ENCODE data around the gene PPP3R1. TPM values are rescaled to one million over a fixed set of nuclear protein-coding genes. Genes with fewer than 3 reads are reported as not detected.

The PPP3R1 gene
- total and polyA plus RNA-seq, 9 of the 15 experiments (the other 6 are each of a cell fraction or from before 2014, with no cell fraction given): 3.7 to 70.0 (median 24.8) TPM

GRCh38 chr2:68225119-68225632, 27.2 kb downstream of the PPP3R1 start (continued):
- TF ChIP-seq ATF1 (CRISPR knock-in tag; IDR thresholded peaks at IDR 0.05): no peak
- TF ChIP-seq ATF1 (tag; IDR thresholded peaks at IDR 0.05): no peak
- no peak for TF ChIP-seq ADNP (tag; IDR thresholded peaks at IDR 0.05)
- TF ChIP-seq NRF1 (conservative IDR thresholded peaks at IDR 0.05 in 1 of 2, IDR thresholded peaks at IDR 0.05 in 1 of 2): no peak
- no peak for TF ChIP-seq MCM5 (IDR thresholded peaks at IDR 0.05; ENCODE audit: low read depth)
- TF ChIP-seq, protein P1, sequence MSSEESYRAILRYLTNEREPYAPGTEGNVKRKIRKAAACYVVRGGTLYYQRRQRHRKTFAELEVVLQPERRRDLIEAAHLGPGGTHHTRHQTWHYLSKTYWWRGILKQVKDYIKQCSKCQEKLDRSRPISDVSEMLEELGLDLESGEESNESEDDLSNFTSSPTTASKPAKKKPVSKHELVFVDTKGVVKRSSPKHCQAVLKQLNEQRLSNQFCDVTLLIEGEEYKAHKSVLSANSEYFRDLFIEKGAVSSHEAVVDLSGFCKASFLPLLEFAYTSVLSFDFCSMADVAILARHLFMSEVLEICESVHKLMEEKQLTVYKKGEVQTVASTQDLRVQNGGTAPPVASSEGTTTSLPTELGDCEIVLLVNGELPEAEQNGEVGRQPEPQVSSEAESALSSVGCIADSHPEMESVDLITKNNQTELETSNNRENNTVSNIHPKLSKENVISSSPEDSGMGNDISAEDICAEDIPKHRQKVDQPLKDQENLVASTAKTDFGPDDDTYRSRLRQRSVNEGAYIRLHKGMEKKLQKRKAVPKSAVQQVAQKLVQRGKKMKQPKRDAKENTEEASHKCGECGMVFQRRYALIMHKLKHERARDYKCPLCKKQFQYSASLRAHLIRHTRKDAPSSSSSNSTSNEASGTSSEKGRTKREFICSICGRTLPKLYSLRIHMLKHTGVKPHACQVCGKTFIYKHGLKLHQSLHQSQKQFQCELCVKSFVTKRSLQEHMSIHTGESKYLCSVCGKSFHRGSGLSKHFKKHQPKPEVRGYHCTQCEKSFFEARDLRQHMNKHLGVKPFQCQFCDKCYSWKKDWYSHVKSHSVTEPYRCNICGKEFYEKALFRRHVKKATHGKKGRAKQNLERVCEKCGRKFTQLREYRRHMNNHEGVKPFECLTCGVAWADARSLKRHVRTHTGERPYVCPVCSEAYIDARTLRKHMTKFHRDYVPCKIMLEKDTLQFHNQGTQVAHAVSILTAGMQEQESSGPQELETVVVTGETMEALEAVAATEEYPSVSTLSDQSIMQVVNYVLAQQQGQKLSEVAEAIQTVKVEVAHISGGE (CRISPR knock-in tag; IDR thresholded peaks at IDR 0.05): no peak
- TF ChIP-seq FOXM1 (IDR thresholded peaks at IDR 0.05; ENCODE audit: low read depth): no peak
- no peak for TF ChIP-seq FOXM1 (CRISPR knock-in tag; IDR thresholded peaks at IDR 0.05; ENCODE audit: low read depth)
- no peak for TF ChIP-seq CREB1 (IDR thresholded peaks at IDR 0.05)
- no peak for TF ChIP-seq CREB1 (CRISPR knock-in tag; IDR thresholded peaks at IDR 0.05)
- no peak for TF ChIP-seq ZNF354B (CRISPR knock-in tag; IDR thresholded peaks at IDR 0.05)
- TF ChIP-seq SLC30A9 (CRISPR knock-in tag; IDR thresholded peaks at IDR 0.05): no peak
- no peak for TF ChIP-seq THAP7 (CRISPR knock-in tag; IDR thresholded peaks at IDR 0.05)
- TF ChIP-seq CREM (IDR thresholded peaks at IDR 0.05; ENCODE audit: low read depth): no peak; the same call in 1 of the 2 replicates
- no peak for TF ChIP-seq ZBTB1 (CRISPR knock-in tag; IDR thresholded peaks at IDR 0.05; ENCODE audit: borderline replicate concordance, low read depth)
- peak in 1 of 2 experiments; percentile 55; a peak in 1 of 4 replicates for TF ChIP-seq SIN3A (IDR thresholded peaks at IDR 0.05; ENCODE audit: borderline replicate concordance in 2 of 2, control insufficient read depth in 1 of 2, low read depth in 2 of 2, low read length in 2 of 2)
- no peak for TF ChIP-seq KLF13 (tag; IDR thresholded peaks at IDR 0.05; ENCODE audit: borderline replicate concordance, low read depth)
- no peak for TF ChIP-seq U2AF1 (optimal IDR thresholded peaks at IDR 0.05; ENCODE audit: low read depth, low read length)
- no peak for TF ChIP-seq ZFP36 (IDR thresholded peaks at IDR 0.05; ENCODE audit: low read depth, low read length, partially characterized antibody)
- TF ChIP-seq HOXB6 (CRISPR knock-in tag; IDR thresholded peaks at IDR 0.05; ENCODE audit: borderline replicate concordance): no peak
- TF ChIP-seq ZNF445 (CRISPR knock-in tag; IDR thresholded peaks at IDR 0.05; ENCODE audit: low read depth): no peak

Measured in K562 (cell line).